KMS-11 (cell line): ENCODE measurements around the gene SLC35G3.

Experiments
- H2AFZ ChIP-seq: fragments of 200-600 bp; sonication (generic); 2 replicates; pipeline ENCODE4 v1.6.1; 2016; ENCODE audit warnings: antibody characterized with exemption, mixed run types, low read depth
- H3K27ac ChIP-seq: fragments of 200-600 bp; sonication (generic); 2 replicates; pipeline ENCODE4 v1.6.1; 2016; ENCODE audit warnings: mild to moderate bottlenecking, mixed run types
- H3K27me3 ChIP-seq: fragments of 200-600 bp; sonication (generic); 2 replicates; pipeline ENCODE4 v1.6.1; 2017; ENCODE audit warnings: mild to moderate bottlenecking, low read depth, mixed run types, moderate library complexity; ENCODE audit not compliant: insufficient read depth
- H3K36me3 ChIP-seq: fragments of 200-600 bp; sonication (generic); 2 replicates; pipeline ENCODE4 v1.6.1; 2017; ENCODE audit warnings: mild to moderate bottlenecking, mixed run types; ENCODE audit not compliant: insufficient read depth
- H3K4me1 ChIP-seq: fragments of 200-600 bp; sonication (generic); 2 replicates; pipeline ENCODE4 v1.6.1; 2016; ENCODE audit warnings: mild to moderate bottlenecking, low read depth, mixed run types; ENCODE audit not compliant: poor library complexity, severe bottlenecking
- H3K4me2 ChIP-seq: fragments of 200-600 bp; sonication (generic); 2 replicates; pipeline ENCODE4 v1.7.0; 2016; ENCODE audit warnings: mild to moderate bottlenecking, mixed run types
- H3K4me3 ChIP-seq: fragments of 200-600 bp; sonication (generic); IDR thresholded peaks from 2 replicates; pipeline ENCODE4 v1.6.1; 2017; ENCODE audit warnings: low read depth, low read length, mixed read lengths; ENCODE audit not compliant: insufficient read depth
- H3K79me2 ChIP-seq: fragments of 200-600 bp; sonication (generic); 2 replicates; pipeline ENCODE4 v1.6.1; 2016; ENCODE audit warnings: low read depth, mixed run types; ENCODE audit not compliant: insufficient read depth
- H3K9ac ChIP-seq: fragments of 200-600 bp; sonication (generic); 2 replicates; pipeline ENCODE4 v1.6.1; 2016; ENCODE audit warnings: mild to moderate bottlenecking, mixed run types
- H4K20me1 ChIP-seq: fragments of 200-600 bp; sonication (generic); 2 replicates; pipeline ENCODE4 v1.6.1; 2016; ENCODE audit warnings: mild to moderate bottlenecking, mixed run types; ENCODE audit not compliant: insufficient read depth
- TF ChIP-seq, protein P1 (sequence below): fragments of 200-600 bp; sonication (generic); conservative IDR thresholded peaks from 2 replicates; pipeline ENCODE4 v1.6.1; 2017; ENCODE audit warnings: low read depth, mild to moderate bottlenecking, antibody characterized with exemption, low read length, moderate library complexity, mixed read lengths

Gene SLC35G3

DNA sequence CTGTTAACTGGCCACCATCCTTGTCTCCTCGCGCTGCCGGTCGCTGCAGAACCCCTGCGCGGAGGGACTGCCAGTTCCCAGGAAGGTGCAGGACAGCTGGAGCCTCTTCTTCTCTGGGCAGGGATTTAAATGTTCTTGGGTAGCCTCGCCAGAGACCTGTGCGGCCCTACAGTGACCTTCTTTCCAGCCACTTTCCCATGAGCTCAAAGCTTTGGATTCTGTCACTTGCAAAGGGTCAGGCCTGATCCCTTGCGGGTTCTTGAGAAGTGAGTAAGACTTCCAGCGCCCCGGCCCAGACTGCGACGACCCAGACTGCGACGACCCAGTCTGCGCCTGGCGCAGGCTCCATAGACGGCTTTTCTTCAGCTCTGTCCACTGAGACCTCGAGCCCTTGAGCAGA is 47.3 kb upstream of the SLC35G3 start:
- H3K4me3 ChIP-seq = no peak overlapping the region
- no peaks in the 10 kb centered on the region for H3K27me3 ChIP-seq
- H3K9ac ChIP-seq = no peak overlapping the region; the same call in 1 of the 2 replicates
- H3K27ac ChIP-seq = no peak overlapping the region
- TF ChIP-seq, protein P1, sequence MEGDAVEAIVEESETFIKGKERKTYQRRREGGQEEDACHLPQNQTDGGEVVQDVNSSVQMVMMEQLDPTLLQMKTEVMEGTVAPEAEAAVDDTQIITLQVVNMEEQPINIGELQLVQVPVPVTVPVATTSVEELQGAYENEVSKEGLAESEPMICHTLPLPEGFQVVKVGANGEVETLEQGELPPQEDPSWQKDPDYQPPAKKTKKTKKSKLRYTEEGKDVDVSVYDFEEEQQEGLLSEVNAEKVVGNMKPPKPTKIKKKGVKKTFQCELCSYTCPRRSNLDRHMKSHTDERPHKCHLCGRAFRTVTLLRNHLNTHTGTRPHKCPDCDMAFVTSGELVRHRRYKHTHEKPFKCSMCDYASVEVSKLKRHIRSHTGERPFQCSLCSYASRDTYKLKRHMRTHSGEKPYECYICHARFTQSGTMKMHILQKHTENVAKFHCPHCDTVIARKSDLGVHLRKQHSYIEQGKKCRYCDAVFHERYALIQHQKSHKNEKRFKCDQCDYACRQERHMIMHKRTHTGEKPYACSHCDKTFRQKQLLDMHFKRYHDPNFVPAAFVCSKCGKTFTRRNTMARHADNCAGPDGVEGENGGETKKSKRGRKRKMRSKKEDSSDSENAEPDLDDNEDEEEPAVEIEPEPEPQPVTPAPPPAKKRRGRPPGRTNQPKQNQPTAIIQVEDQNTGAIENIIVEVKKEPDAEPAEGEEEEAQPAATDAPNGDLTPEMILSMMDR = no peak
- H2AFZ ChIP-seq = peak overlapping the region; percentile 76
- no peaks in the 10 kb centered on the region for H3K36me3 ChIP-seq
- peaks cover 29% of the 10 kb centered on the region for H3K4me1 ChIP-seq
- H3K4me2 ChIP-seq = peak overlapping the region; percentile 96
- no peaks in the 10 kb centered on the region for H3K79me2 ChIP-seq
- H4K20me1 ChIP-seq = no peaks in the 10 kb centered on the region

DNA sequence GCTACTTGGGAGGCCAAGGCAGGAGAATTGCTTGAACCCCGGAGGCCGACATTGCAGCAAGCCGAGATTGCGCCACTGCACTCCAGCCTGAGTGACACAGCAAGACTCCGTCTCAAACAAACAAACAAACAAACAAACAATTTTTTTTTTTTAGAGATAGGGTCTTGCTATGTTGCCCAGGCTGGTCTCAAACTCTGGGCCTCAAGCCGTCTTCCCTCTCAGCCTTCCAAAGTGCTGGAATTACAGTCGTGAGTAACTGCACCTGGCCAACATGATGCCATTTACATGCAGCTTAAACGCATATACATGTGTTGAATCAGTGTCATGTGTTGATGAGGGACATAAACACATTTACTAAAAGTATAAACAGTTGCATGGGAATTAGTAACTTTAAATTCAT is 46.7 kb upstream of the SLC35G3 start:
- Histone ChIP-seq H3K4me1 (peaks cover 29% of the 10 kb centered on the region), H3K4me2 (no peak overlapping the region; the same call in 1 of the 2 replicates), H3K27me3 (no peaks in the 10 kb centered on the region)

DNA sequence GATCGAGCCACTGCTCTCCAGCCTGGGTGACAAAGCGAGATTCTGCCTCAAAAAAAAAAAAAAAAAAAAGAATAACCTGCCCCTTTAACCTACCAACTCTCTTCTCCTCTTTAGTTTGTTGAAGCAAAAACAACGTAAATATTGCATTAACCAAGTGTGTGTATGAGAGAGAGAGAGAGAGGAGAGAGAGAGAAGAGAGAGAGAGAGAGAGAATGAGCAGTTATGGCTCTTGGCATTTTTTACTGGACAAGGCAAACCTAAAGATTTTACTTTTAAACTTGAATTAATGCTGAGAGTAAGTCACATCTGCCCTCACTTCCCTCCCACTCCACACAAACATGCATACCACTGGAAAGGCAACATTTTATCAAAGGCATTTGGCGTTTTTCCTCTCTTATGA is 45.6 kb upstream of the SLC35G3 start:
- Histone ChIP-seq H3K79me2 (no peaks in the 10 kb centered on the region), H3K4me1 (peaks cover 26% of the 10 kb centered on the region), H4K20me1 (no peaks in the 10 kb centered on the region), H3K9ac (no peak overlapping the region), H3K27me3 (no peaks in the 10 kb centered on the region), H3K27ac (no peak overlapping the region), H2AFZ (no peak overlapping the region), H3K4me3 (no peak overlapping the region), H3K4me2 (no peak overlapping the region), H3K36me3 (no peaks in the 10 kb centered on the region)
- TF ChIP-seq, protein P1 = no peak

More for the DNA sequence above, 46.7 kb upstream of the SLC35G3 start:
- no peaks in the 10 kb centered on the region for H4K20me1 ChIP-seq
- no peak overlapping the region for H3K27ac ChIP-seq
- no peaks in the 10 kb centered on the region for H3K36me3 ChIP-seq
- no peaks in the 10 kb centered on the region for H3K79me2 ChIP-seq
- H3K4me3 ChIP-seq = no peak overlapping the region
- H2AFZ ChIP-seq = no peak overlapping the region
- H3K9ac ChIP-seq = no peak overlapping the region
- TF ChIP-seq, protein P1 = no peak

DNA sequence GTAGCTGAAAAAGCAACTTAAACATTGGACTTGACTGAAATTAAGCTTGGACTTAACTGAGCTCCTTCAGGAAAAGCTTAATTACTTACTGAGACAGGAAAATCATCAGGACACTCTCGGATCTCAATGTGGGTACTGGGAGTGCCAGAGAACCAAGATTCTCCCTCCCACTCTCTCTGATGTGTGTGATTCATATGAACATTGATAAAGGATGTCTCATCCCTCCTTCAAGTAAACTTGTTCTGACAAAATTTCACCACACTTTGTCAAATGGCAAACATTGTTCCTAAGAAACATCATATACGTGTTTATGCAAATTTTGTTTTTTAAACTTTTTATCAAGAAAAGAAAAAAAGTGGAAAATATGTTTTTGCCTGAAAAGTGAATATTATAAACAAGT is 44.6 kb upstream of the SLC35G3 start:
- TF ChIP-seq, protein P1 = no peak
- Histone ChIP-seq H4K20me1 (no peaks in the 10 kb centered on the region), H3K79me2 (no peaks in the 10 kb centered on the region), H3K4me2 (no peak overlapping the region), H3K9ac (no peak overlapping the region), H3K27me3 (no peaks in the 10 kb centered on the region), H3K27ac (no peak overlapping the region), H2AFZ (no peak overlapping the region), H3K4me3 (no peak overlapping the region), H3K36me3 (no peaks in the 10 kb centered on the region), H3K4me1 (peaks cover 17% of the 10 kb centered on the region)
